ENCODE data around the gene AGER.

AGER gene

GRCh38 chr6:32167761-32168262, 16.2 kb downstream of the AGER start:
- no peak for DNase-seq

GRCh38 chr6:32167154-32167760, 16.8 kb downstream of the AGER start:
- DNase-seq, result no peak

- no peak for DNase-seq
Measured at GRCh38 chr6:32166411-32167061, 17.5 kb downstream of the AGER start.

- no peak for DNase-seq
Measured at GRCh38 chr6:32164295-32164694, 19.8 kb downstream of the AGER start, which contains the start of gene EGFL8. Gene EGFL8 (plus strand): TSS chr6:32164595. CDS start chr6:32166166, 1,571 bp downstream.

GRCh38 chr6:32163559-32164258, 20.3 kb downstream of the AGER start:
- DNase-seq, result no peak

GRCh38 chr6:32158052-32158451, 26.0 kb downstream of the AGER start:
- no peak for DNase-seq

GRCh38 chr6:32156891-32157290, 27.2 kb downstream of the AGER start:
- DNase-seq, result no peak

GRCh38 chr6:32154514-32155161, 29.4 kb downstream of the AGER start:
- DNase-seq, result peak; percentile 72

GRCh38 chr6:32153564-32154513, 30.2 kb downstream of the AGER start, which contains the start of gene PPT2:
Gene PPT2 (plus strand): TSS chr6:32154141. CDS start chr6:32154595, 454 bp downstream.
- DNase-seq, result peak; percentile 96

- DNase-seq, result no peak
Measured at GRCh38 chr6:32152769-32153563, 31.1 kb downstream of the AGER start.

- DNase-seq, result no peak
Measured at GRCh38 chr6:32151863-32152768, 31.9 kb downstream of the AGER start, which contains the start of gene PRRT1. Gene PRRT1 (minus strand): TSS chr6:32151939. CDS start chr6:32151827, 112 bp downstream.

GRCh38 chr6:32151181-32151862, 32.7 kb downstream of the AGER start:
- DNase-seq, result no peak

GRCh38 chr6:32149932-32150870, 33.9 kb downstream of the AGER start:
- no peak for DNase-seq

GRCh38 chr6:32149092-32149755, 34.8 kb downstream of the AGER start:
- DNase-seq, result no peak

GRCh38 chr6:32148289-32149091, 35.6 kb downstream of the AGER start:
- peak; percentile 83 for DNase-seq

- DNase-seq, result no peak
Measured at GRCh38 chr6:32147401-32148132, 36.5 kb downstream of the AGER start.
